Urinary bladder (tissue), 4 donors: Measurements from ENCODE around the gene PCMTD2. TPM values are rescaled to one million over a fixed set of nuclear protein-coding genes. Genes with fewer than 3 reads are reported as not detected.
"Not testable (repeated sequence)": the region's sequence is repeated elsewhere in the genome, so short reads cannot be mapped to it uniquely, and the experiment has no call there.

ENCODE experiments used
- DNase-seq: peaks from one replicate; pipeline ENCODE4 v3.0.0-alpha.2; 2015; ENCODE audit errors: extremely low spot score
- H3K27ac ChIP-seq: one replicate; pipeline ENCODE4 v1.5.1; 2013; ENCODE audit warnings: low read depth, mild to moderate bottlenecking, moderate library complexity
- H3K36me3 ChIP-seq: one replicate; pipeline ENCODE4 v1.6.1; 2013; ENCODE audit warnings: mild to moderate bottlenecking, moderate library complexity; ENCODE audit not compliant: insufficient read depth
- H3K4me1 ChIP-seq: one replicate; pipeline ENCODE4 v1.6.1; 2013; ENCODE audit warnings: mild to moderate bottlenecking, moderate library complexity; ENCODE audit not compliant: insufficient read depth
- H3K4me3 ChIP-seq: one replicate; pipeline ENCODE4 v1.5.1; 2013; ENCODE audit warnings: low read depth, low read length
- WGBS: extraction: QIAGEN DNeasy Blood & Tissue Kit; methylation state at CpG from one replicate; pipeline ENCODE4 v1.1.7; 2013; 5-methylcytosine and 5-hydroxymethylcytosine counted together
- polyA plus RNA-seq: library from polyadenylated mRNA; stranded (reverse); fragments of 200-250 nt; gene quantifications from one replicate; pipeline ENCODE4 v1.2.3, GENCODE V29; 2013
- total RNA-seq: library from RNA; depleted of rRNA; stranded (reverse); fragments of >200 nt; gene quantifications from one replicate; pipeline ENCODE4 v1.2.3, GENCODE V29; 2014
- donor health status: healthy with polysubstance abuse.
- donor health status: healthy.

The PCMTD2 gene
- total and polyA plus RNA-seq, 2 donors = 39.1 to 93.9 TPM

DNA sequence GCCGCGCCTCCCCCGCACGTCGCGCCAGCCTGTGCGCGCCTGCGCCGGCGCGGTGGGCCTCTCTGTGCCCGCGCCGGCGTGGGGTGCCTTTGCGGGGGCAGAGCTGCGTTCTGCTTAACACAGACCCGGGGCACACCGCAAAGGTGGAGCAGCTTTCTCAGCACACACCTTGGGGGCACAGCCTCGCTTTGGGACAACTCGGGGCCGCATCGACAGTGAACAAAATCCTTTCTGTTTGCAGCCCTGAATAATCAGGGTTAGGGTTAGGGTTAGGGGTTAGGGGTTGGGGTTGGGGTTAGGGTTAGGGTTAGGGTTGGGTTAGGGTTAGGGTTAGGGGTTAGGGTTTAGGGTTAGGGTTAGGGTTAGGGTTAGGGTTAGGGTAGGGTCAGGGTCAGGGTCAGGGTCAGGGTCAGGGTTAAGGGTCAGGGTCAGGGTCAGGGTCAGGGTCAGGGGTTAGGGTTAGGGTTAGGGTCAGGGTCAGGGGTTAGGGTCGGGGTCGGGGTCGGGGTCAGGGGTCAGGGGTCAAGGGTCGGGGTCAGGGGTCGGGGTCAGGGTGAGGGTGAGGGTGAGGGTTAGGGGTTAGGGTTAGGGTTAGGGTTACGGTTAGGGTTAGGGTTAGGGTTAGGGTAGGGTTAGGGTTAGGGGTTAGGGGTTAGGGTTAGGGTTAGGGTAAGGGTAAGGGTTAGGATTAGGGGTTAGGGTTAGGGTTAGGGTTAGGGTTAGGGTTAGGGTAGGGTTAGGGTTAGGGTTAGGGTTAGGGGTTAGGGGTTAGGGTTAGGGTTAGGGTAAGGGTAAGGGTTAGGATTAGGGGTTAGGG, 31.1 kb downstream of the PCMTD2 start:
- not testable (repeated sequence) for DNase-seq, H3K4me1 ChIP-seq, H3K27ac ChIP-seq, H3K4me3 ChIP-seq, H3K36me3 ChIP-seq
- WGBS = 91% methylated on average over 28 of the region's 30 CpGs

DNA sequence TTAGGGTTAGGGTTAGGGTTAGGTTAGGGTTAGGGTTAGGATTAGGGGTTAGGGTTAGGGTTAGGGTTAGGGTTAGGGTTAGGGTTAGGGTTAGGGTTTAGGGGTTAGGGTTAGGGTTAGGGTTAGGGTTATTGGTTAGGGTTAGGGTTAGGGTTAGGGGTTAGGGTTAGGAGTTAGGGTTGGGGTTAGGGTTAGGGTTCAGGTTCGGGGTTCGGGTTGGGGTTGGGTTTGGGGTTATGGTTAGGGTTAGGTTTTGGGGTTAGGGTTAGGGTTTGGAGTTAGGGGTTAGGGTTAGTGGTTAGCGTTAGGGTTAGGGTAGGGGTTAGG, 31.7 kb downstream of the PCMTD2 start:
- WGBS = 100% methylated on average over 3 of the region's 3 CpGs
- not testable (repeated sequence) for H3K27ac ChIP-seq, H3K4me1 ChIP-seq, DNase-seq, H3K36me3 ChIP-seq, H3K4me3 ChIP-seq

DNA sequence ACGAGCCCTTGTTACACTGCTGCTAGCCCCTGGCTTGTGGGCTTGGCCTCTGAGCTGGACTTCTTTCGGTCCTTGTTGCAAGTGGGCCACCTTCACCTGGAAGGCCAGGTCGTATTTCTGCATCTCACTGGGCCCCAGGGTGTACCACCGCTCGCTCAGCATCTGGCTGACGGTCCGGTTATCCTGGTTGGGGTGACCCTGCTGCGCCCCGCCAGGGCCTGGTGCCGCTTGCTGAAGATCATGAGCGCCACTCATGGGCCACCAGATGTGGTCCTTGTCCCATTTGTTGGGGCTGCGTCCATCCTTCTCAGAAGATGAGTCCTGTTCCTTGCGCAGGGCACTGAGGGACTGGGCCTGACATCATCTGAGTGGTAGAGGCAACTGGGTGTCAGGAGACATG, 36.6 kb downstream of the PCMTD2 start:
- H3K4me3 ChIP-seq, H3K27ac ChIP-seq, H3K36me3 ChIP-seq, H3K4me1 ChIP-seq, DNase-seq: not testable (repeated sequence)
- 96% methylated on average over 8 of the region's 13 CpGs for WGBS

GRCh38 chr20:64303086-64303485, 47.5 kb downstream of the PCMTD2 start:
- H3K36me3 ChIP-seq, DNase-seq, H3K4me1 ChIP-seq, H3K27ac ChIP-seq, H3K4me3 ChIP-seq: not testable (repeated sequence)
- WGBS = 78% methylated on average over 1 of the region's 2 CpGs

- H3K4me1 ChIP-seq, H3K27ac ChIP-seq, DNase-seq, H3K4me3 ChIP-seq, H3K36me3 ChIP-seq: not testable (repeated sequence)
- WGBS = 49% methylated on average over 1 of the region's 1 CpG
These were observed 58.2 kb downstream of the PCMTD2 start for GRCh38 chr20:64313761-64314160.

DNA sequence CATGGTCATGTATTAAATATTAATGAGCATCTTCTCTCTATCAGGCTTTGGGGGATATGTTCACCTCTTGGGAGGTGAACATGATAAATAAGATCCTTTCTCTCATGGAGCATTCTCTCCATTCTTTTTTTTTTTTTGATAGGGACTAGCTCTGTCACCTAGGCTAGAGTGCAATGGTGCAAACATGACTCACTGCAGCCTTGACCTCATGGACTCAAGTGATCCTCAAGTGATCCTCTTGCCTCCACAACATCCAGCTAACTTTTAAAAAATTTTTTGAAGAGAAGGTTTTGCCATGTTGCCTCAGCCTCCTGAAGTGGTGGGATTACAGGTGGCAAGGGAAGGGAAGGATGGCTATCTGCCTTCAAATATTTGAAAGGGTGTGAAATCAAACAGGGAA, 59.8 kb downstream of the PCMTD2 start:
- not testable (repeated sequence) for H3K4me1 ChIP-seq, H3K27ac ChIP-seq, H3K4me3 ChIP-seq, H3K36me3 ChIP-seq, DNase-seq

GRCh38 chr20:64315884-64316283, 60.3 kb downstream of the PCMTD2 start:
- not testable (repeated sequence) for H3K27ac ChIP-seq, H3K36me3 ChIP-seq, H3K4me1 ChIP-seq, DNase-seq, H3K4me3 ChIP-seq
- 40% methylated on average over 9 of the region's 15 CpGs for WGBS

- not testable (repeated sequence) for H3K27ac ChIP-seq, H3K36me3 ChIP-seq, H3K4me1 ChIP-seq, DNase-seq
- 6% methylated on average over 85 of the region's 87 CpGs for WGBS
- peak overlapping the region; percentile 25 for H3K4me3 ChIP-seq
These were observed 61.0 kb downstream of the PCMTD2 start for GRCh38 chr20:64316415-64317083.

DNA sequence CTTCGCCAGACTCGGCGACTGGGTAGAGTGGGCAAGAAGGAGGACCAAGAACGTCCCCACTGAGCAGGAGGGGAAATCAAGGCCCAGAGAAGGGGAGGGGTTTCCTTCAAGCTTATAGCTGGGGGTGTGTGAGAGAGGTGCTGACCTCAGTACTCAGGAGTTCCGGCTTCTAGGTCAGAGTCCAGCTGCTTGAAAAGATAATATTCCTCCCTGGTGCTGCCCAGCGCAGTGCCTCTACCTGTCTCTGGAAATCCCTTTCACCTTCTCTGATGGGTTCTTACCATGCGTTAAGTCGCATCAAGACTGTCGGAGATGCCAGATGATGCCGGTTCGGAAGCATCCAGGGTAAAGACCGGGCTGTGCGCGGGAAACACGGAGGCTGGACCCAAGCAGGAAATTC, 61.8 kb downstream of the PCMTD2 start:
- 77% methylated on average over 11 of the region's 15 CpGs for WGBS
- DNase-seq, H3K27ac ChIP-seq, H3K4me3 ChIP-seq, H3K4me1 ChIP-seq, H3K36me3 ChIP-seq: not testable (repeated sequence)

DNA sequence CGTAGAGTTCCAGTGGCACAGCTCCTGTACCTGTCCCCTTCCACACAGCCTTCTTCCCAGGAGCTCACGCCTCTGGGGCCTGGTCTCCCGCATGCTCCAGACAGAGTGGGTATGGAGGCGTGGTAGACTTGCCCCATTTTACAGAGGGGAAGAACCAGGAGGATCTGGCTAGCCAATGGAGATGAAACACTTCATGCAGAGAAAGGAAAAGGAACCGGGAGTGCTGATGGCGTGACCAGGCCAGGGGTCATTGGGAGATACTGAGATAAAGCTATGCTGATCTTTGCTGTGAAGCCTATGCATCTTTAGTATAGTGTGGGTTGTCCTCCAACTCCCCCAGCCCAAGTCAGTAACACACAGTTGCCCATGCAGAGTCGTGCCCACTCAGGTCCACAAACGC, 62.5 kb downstream of the PCMTD2 start:
- H3K27ac ChIP-seq, H3K36me3 ChIP-seq, DNase-seq, H3K4me1 ChIP-seq, H3K4me3 ChIP-seq: not testable (repeated sequence)
- 82% methylated on average over 8 of the region's 8 CpGs for WGBS

GRCh38 chr20:64322031-64322789, 66.7 kb downstream of the PCMTD2 start:
- H3K4me3 ChIP-seq, DNase-seq, H3K4me1 ChIP-seq, H3K36me3 ChIP-seq, H3K27ac ChIP-seq: not testable (repeated sequence)
- 61% methylated on average over 7 of the region's 7 CpGs for WGBS
